ENCODE data around the gene NFIC.
"Not testable (repeated sequence)": the region's sequence is repeated elsewhere in the genome, so short reads cannot be mapped to it uniquely, and the experiment has no call there.

The NFIC gene

DNA sequence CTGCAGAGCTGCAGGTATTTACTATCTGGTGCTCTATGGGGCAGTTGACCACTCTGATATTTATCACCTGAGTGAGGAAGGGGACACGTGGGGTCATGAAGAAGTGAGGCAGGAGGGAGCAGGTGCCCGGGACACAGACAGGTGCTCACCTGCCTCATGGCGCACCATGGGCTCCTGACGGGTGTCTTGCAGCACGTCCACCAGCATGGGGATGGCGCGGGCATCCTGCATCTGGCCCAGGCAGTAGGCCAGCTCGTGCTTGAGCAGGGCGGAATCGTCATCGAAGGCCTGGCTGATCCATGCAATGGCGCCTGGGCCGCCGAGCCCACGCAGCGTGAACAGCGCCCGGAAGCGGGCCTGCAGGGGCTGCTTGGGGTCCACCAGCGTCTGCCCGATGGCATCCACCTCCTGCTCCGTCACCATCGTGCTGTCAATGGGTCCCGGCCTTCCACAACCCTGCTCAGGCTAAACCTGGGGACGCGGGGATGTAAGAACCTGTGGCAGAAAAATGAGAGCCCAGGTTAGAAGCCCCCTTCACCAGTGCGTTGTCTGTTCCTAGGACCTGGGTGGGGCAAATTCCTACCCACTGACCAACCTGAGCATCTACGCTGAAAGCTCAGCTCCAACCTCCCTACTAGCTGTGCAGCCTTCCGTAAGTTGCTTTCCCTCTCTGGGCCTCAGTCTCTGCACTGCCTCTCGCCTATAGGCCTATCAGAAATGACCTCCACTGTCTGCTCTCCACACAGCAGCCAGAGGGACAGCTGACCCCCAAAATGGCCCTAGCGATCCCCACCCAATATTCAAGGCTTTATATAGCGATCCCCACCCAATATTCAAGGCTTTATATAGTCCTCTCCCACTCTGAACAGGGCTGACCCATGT is 130.2 kb downstream of the NFIC start:
- DNase-seq: no peak

DNA sequence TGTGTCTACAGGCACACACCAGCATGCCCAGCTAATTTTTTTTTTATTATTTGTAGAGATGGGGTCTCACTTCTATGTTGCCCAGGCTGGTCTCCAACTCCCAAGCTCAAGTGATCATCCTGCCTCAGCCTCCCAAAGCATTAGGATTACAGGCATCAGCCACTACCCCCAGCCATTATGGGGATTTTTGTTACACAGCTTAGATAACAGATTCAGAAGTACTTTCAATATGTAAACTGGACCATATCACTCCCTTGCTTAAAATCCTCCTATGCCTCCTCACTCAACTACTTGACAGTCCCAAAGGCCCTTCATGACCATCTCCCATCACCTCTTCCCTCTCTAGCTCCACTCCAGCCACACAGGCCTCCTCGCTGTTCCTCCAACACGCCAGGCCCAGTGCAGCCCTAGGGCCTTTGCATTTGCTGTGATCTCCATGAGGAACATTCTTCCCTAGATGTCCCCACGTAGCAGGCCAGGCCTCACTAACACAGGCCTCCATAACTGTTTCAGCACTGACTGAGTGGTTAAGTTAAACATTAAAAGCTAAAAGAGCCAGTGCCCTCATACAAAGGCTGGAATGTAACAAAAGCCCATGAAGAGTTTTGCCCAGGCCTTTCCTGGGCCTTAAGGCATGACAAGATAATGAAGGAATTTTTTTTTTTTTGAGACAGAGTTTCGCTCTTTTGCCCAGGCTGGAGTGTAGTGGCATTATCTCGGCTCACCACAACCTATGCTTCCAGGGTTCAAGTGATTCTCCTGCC is 131.6 kb downstream of the NFIC start:
- no peak for DNase-seq

DNA sequence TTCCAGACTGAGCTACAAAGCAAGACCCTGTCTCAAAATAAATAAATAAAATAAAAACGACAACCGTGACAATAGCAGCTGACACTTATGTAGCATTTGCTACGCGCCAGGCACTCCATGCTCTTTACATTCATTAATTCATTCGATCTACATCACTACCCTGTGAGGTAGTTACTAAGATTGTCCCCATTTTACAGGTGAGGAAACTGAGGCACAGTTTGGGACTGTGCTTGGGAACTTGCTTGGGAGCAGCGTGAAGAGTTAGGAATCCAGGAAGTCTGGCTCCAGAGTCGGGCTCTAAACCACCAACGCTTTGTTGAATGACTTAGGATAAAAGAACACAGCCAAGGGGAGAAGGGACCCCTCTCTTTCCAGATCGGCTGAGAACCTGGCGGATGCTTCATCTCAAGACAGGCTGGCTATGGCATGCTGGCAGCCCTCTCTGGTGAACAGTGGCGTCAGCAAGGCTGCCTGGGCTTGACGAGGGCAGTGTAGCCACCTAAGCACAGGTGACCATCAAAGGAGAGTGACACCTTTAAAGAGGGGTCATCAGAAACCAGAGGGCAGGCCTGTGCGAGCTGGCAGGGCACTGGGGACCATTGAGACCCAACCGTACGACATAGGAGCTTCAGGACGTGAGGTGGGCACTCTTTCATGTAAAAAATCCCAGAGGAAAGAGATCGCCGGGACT is 133.5 kb downstream of the NFIC start:
- DNase-seq: no peak

DNA sequence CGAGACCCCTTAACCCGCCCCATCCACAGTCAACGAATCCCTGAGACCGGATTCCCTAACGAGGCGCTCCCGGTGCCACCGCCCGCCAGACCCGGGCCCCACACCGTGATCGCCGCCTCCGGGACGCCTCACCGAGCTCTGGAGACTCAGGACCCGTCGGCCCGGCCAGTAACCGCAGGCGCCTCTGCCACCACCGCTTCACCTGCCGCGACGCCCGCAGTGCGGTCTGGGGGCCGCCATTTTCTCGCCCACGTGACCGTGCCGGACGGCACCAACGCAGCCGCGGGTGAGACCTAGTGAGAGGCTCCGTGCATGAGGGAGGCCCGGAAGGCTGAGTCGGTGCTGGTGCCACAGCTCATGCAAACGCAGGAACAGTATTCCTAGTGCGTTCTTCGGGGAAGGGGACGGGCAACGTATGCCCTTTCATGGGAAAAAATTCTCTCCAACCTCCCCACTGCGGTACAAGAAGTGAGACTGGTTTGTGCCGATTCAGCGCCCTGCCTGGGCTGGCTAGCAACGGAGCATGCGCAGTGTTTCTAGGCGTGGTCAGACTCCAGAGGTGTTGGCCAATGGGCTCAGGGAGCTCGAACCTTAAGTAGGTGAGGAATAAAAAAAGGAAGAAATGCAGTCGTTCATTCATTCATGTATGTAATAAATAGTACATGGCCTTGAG is 134.2 kb downstream of the NFIC start, which contains the start of gene DOHH:
Gene DOHH (minus strand): TSS at position 246 of the 673 bp plus-strand sequence. CDS start 3,860 bp downstream, outside the sequence.
- DNase-seq: peak; percentile 85

DNA sequence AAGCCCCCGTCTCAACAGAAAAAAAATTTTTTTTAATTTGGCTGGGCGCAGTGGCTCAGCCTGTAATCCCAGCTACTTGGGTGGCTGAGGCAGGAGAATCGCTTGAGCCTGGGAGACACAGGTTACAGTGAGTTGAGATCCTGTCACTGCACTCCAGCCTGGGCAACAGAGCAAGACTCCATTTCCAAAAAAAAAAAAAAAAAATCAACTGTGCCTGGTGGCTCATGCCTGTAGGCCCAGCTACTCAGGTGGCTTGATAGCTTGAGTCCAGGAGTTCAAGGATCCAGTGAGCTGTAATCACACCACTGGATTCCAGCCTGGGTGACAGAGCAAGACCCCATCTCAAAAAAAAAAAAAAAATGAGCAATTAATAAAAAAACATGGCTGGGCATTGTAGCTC is 135.4 kb downstream of the NFIC start:
- DNase-seq: no peak

DNA sequence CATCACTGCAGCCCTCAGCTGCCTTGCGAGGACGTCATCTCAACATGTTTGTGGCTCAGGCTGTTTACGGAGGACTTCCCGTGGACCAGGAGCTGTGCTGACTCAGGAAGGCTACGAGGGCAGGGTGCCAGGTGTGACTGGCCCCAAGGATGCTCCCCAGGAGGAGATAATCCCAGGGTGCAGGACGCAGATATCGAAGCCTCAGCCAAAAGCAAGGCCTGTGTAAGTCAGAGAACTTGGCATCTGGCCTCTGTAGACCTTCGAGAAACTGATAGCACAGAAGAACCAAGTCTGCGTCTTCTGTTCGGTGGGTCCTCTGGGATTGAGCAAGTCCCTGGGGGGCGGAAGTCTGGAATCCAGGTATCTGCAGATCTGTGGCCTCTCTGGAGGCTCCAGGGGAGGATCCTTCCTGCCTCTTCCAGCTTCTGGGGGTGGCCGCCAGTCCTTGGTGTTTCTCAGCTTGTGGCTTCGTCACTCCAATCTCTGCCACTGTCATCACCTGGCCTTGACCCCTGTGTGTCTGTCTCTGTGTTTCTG is 136.7 kb downstream of the NFIC start:
- DNase-seq: no peak

DNA sequence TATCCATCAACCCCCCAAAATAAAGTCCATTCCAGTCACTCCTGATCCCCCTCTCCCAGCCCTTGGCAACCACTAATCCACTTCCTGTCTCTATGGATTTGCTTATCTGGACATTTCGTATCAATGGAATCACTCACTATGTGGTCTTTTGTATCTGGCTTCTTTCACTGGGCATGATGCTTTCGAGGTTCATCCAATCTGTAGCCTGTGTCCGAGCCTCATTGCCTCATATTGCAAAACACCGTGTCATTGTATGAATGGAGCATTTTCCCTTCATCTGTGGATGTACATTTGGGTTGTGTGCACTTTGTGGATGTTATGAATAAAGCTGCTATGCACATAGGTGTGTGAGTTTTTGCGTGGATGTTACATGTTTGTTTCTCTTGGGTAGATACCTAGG is 138.4 kb downstream of the NFIC start:
- DNase-seq: no peak

DNA sequence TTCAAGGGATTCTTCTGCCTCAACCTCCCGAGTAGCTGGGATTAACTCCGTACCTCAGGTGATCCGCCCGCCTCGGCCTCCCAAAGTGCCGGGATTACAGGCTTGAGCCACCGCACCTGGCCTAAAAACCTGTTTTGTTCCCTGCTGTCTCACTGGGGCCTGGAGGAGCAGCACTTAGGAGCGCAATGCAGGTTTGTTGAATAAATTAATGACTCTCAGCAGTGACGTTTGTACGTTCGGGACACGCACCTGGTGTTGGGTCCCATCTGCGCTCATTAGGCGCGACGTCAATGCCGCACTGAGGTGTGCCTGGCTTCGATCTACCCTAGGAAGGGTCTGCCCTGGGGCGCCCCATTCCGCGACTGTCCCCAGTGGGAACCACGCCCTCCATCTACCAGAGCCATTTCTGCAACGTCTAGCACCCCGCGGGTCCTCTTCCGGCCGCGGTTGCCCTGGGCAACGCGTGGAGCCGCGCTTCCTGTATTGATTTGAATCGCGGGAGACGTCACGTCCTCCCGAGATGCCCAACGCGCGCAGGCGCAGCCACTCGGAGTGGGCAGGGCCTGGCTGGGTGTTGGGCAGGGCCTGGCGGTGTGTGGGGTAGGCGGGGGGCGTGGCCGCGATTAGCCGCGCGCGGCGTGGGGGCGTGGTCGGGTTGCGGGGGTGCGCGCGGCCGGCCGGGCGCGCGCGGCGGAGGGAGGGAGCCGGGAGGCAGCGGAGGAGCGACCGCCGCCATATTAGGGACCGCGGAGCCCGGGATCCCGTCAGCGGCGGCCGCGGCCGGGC is 139.4 kb downstream of the NFIC start, which contains the start of gene FZR1:
Gene FZR1 (plus strand): TSS at position 714 of the 786 bp plus-strand sequence. CDS start 16,679 bp downstream, outside the sequence.
- DNase-seq: peak; percentile 99

DNA sequence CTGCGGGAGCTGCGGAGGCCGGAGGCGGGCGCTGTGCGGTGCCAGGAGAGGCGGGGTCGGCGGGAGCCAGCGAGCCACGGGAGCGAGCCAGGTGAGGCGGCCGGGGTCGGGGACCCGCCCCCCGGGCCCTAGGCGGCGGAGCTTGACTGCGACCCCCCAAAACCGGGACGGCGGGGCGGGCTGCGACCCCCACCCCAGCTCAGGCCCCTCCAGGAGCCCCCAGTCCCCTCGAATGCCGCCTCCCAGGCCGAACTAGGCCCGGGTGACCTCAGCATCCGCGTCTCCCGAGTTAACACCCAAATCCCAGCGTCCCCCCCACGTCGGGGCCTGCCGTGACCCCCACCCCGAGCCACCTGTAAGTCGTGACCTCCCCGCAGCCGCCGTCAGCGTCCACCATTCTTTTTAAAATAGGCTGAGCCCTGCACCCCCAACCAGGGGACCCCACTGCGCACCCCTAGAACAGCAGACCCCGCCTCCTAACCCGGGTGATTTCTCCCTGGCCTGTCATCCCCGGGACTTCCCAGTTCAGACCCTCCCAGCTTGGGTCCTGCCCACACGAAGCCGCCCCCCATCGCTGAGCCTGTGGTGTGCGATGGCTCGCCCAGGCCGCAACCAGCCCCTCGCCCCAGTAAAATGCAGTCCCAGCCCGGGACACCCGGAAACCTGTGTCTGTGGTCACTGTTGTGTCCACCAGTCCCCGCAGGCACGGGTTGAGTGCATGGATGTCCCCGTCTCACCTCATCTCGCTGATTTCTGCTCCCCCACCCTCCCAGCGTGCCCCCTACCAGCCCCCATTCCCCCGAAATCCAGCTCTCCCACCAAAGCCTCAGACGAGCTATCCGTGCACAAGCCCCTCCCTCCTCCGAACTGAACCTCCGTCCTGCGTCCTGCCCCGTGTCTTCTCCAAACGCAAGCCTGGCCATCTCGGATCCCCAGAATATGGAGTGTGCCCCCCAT is 140.3 kb downstream of the NFIC start:
- peak; percentile 35 for DNase-seq

DNA sequence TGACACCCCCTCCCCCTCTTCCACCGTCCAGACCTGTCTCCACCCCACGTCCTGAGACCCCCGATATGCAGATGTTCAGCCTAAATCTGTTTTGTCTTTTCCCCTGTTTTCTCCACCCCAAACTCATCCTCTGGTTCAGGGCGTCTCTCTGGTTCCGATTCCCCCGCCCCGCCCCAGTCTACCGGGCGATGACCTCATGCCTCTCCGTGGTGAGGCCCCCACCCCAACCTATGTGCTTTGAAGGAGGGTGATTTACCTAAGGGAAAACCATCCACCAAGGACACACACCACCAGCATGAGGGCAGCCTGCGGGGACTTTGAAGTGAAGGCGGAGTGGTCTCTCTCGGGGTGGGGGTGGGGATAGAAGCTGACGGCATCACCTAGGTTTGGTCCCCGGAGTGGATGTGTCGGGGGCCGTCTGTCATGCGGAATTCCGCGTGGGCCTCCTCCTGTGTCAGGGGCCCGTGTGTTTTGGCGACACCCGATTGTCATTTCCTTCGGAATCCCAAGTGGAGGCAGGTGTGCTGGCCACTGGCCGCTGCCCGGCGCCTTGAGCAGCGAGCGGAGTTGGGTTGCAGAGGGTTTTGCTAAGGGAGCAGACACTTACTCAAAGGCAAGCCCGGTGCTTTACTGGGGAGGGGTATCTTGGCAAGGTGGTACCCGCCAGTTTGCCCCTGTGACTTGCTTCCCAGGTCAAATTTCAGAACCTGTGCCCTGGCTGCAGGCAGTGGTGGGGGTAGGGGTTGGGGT is 141.2 kb downstream of the NFIC start:
- peak; percentile 39 for DNase-seq

DNA sequence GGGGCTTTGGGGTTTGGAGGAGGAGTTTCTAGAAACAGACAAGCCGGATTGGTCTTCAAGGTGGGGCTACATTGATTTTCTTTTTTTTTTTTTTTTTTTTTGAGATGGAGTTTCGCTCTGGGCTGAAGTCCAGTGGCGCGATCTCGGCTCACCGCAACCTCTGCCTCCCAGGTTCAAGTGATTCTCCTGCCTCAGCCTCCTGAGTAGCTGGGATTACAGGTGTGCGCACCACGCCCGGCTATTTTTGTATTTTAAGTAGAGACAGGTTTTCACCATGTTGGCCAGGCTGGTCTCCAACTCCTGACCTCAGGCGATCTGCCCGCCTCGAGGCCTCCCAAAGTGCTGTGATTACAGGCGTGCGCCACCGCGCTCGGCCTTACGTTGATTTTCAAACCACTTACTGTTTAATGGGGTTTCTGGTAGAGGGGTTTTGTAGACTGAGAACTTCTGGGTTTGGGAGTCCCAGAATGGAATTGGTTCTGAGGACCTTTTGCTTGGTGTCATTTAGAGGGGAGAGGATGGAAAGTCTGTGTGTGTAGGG is 141.8 kb downstream of the NFIC start:
- not testable (repeated sequence) for DNase-seq

DNA sequence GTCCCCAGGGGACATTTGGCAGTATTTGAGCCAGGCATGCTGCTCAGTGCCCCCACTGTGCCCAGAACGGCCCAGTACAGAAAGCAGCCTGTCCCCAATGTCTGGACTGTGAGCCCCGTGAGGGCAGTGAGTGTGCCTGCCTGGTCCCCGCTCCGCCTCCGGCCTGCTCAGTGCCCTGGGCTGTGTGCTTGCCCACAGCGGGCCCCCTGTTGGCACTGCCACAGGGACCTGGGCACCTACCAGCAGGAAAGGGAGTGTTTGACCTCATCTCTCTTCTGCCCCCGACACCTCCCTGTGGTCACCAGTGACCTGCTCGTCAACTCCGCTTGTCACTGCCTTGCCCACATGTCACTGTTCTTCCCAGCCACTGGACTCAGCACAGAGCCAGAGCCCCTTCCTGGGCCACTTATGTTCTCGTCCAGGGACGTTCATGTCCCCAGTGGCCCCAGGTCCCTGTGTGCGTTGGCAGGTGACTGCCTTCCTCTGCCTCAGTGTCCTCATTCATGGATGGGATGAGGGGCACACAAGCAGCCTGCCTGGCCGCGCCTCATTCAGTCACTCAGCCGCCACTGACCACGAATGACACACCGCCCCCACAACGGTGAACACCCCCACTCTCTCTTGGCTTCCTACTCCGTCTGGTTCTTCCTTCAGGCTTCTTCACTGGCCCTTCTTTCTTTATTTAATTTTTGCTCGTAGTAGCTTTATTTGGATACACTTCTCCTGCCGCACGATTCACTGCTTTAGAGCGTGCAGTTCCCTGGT is 142.6 kb downstream of the NFIC start:
- no peak for DNase-seq

DNA sequence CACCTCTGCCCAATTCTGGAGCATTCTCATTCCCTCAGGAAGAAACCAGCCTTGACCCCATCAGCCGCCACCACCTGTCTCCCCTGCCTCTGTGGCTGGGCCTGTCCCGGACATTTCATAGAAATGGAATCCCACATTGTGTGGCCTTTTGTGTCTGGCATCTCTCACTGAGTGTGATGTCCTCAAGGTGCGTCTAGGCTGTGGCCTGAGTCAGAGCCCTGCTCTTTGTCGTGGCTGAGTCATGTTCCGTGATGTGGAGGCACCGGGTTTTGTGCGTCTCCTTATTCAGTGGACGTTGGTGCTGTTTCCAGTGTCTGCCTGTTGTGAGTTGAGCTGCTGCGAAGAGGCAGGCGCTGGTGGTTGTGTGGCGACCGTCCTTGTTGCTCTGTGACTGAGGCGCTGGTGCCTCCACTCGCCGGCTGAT is 143.2 kb downstream of the NFIC start:
- no peak for DNase-seq

DNA sequence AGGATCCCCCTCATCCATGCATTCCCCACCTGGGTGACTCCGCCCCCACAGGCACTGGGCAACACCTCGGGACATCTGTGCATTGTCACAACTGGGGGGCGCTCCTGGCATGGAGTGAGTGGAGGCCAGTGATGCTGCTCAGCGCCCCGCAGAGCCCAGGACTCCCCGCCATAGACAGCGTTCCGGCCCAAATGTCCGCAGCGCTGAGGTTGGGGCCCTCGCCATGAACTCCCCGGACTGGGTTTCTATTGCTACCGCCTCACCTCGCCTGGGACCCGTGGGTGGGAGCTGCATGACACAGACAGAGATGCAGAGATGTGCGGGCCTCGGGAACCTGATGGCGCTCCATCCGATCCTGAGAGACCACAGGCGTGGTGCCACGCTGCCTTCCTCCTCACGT is 144.3 kb downstream of the NFIC start:
- no peak for DNase-seq

DNA sequence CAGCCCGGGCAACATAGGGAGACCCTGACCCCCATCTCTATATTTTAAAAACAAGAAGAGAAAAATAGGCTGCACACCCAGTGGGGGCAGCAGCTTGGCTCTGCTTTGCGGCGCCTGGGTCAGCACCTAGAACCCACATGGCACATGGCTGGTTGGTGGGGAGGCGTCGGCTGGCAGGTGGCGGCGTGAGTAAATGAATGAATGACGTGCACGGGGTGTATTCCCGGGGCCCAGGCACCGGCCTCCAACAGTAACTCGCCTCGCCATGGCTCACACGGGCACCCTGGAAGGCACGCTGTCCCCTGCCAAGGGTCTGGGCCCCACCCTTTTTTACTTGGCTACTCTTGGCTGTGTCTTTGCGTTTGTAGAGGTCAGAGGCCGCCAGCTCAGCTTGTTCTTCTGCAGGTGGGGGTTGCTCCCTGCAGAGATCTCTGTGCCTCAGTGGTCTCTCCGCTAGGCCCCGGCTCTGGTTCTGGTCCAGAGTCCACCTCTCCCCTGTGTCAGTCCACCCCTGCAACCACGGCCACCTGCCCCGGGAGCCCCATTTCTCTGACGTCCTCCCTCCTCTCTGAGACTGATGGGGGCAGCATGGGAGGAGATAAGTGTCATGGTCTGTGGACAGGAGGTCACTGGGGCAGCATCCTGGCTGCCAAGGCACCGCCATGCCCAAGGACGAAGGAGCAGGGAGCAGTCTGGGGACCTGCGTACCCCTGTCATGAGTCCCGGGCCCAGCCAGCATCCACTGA is 145.3 kb downstream of the NFIC start:
- no peak for DNase-seq

DNA sequence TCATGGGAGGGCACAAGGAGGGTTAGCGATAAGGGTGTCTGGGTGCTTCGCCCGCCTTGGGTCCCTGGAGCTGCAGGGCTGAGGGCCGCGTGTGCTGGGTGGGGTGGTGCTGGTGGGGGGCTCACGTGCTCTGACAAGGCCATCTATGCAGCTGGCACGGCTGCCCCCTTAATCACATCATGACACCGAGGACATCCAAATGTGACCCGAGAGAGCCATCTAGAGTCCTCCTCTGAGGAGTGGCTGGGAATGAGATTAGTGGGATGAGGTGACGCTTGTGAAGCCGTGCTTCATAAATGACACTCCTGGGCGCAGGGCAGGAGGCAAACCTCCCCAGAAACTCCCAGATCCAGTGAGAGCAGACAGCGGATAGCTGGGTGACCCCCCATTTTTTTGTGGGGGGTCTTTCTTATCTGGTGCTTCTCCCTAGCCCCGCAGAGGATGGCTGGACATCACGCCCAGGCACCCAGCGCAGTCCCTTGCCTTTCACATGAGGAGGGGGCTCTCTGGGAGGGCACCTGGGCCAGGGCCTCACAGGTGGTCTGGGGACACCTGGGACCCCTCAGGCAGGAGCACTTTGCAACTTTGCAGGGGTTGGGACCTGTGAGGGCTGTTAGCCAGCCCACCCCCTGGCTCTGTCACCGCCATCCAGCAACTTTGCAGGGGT is 146.3 kb downstream of the NFIC start:
- no peak for DNase-seq

Data from T-helper 9 cell (primary cell).